OCI-LY1 (cell line): ENCODE measurements around the gene ANK3.

Experiments
- H2AFZ ChIP-seq: fragments of 200-600 bp; sonication (generic), shearing (Covaris generic); 2 replicates; pipeline ENCODE4 v1.6.0; 2014; ENCODE audit warnings: antibody characterized with exemption, mild to moderate bottlenecking, low read length
- H3F3A ChIP-seq: fragments of 200-600 bp; sonication (generic), shearing (Covaris generic); 2 replicates; pipeline ENCODE4 v1.6.0; 2014; ENCODE audit warnings: mild to moderate bottlenecking, antibody characterized with exemption, low read length, moderate library complexity; ENCODE audit not compliant: insufficient read depth
- H3K27ac ChIP-seq: fragments of 200-600 bp; sonication (generic); 2 replicates; pipeline ENCODE4 v1.5.1; 2014; ENCODE audit warnings: low read length, mixed run types, mild to moderate bottlenecking, low read depth; ENCODE audit not compliant: poor library complexity, severe bottlenecking
- H3K27me3 ChIP-seq: fragments of 200-600 bp; sonication (generic); 2 replicates; pipeline ENCODE4 v1.6.0; 2014; ENCODE audit warnings: antibody characterized with exemption, mild to moderate bottlenecking, low read length, moderate library complexity; ENCODE audit not compliant: insufficient read depth
- H3K36me3 ChIP-seq: fragments of 200-600 bp; sonication (generic); 2 replicates; pipeline ENCODE4 v1.6.1; 2014; ENCODE audit warnings: mild to moderate bottlenecking, antibody characterized with exemption, low read length, moderate library complexity, mixed read lengths; ENCODE audit not compliant: insufficient read depth
- H3K4me1 ChIP-seq: fragments of 200-600 bp; sonication (generic); 2 replicates; pipeline ENCODE4 v1.5.1; 2014; ENCODE audit warnings: mild to moderate bottlenecking, low read length, moderate library complexity; ENCODE audit not compliant: insufficient read depth, severe bottlenecking
- H3K4me2 ChIP-seq: fragments of 200-600 bp; sonication (generic), shearing (Covaris generic); 2 replicates; pipeline ENCODE4 v1.6.1; 2014; ENCODE audit warnings: low read length
- H3K4me3 ChIP-seq: fragments of 200-600 bp; sonication (generic); 2 replicates; pipeline ENCODE4 v1.5.1; 2014; ENCODE audit warnings: low read length, low read depth, mild to moderate bottlenecking, mixed read lengths; ENCODE audit not compliant: poor library complexity, severe bottlenecking
- H3K79me2 ChIP-seq: fragments of 200-600 bp; shearing (Covaris generic); 2 replicates; pipeline ENCODE4 v1.6.1; 2016; ENCODE audit warnings: mixed run types, low read length, mixed read lengths; ENCODE audit not compliant: insufficient read depth
- H3K9ac ChIP-seq: fragments of 200-600 bp; sonication (generic), shearing (Covaris generic); 2 replicates; pipeline ENCODE4 v1.6.1; 2014; ENCODE audit warnings: mild to moderate bottlenecking, low read length, mixed read lengths
- H3K9me2 ChIP-seq: fragments of 200-600 bp; sonication (generic), shearing (Covaris generic); 2 replicates; pipeline ENCODE4 v1.6.1; 2014; ENCODE audit warnings: low read depth, mild to moderate bottlenecking, low read length, mixed read lengths
- H3K9me3 ChIP-seq: fragments of 200-600 bp; shearing (Covaris generic); 2 replicates; pipeline ENCODE4 v1.6.1; 2014; ENCODE audit warnings: low read length, mixed read lengths
- H4K20me1 ChIP-seq: fragments of 200-600 bp; sonication (generic), shearing (Covaris generic); 2 replicates; pipeline ENCODE4 v1.6.0; 2016; ENCODE audit warnings: mild to moderate bottlenecking, low read length; ENCODE audit not compliant: insufficient read depth
- EZH2 ChIP-seq: fragments of 200-600 bp; sonication (generic), shearing (Covaris generic); IDR thresholded peaks from 2 replicates; pipeline ENCODE4 v1.8.0; 2017; ENCODE audit warnings: borderline replicate concordance, mixed run types, mild to moderate bottlenecking, antibody characterized with exemption, low read length, moderate library complexity, mixed read lengths
- TF ChIP-seq, protein P1 (sequence below): fragments of 200-600 bp; sonication (generic), shearing (Covaris generic); IDR thresholded peaks from 2 replicates; pipeline ENCODE4 v1.5.1; 2017; ENCODE audit warnings: mild to moderate bottlenecking, antibody characterized with exemption, low read length, moderate library complexity, mixed read lengths

ANK3 gene

DNA sequence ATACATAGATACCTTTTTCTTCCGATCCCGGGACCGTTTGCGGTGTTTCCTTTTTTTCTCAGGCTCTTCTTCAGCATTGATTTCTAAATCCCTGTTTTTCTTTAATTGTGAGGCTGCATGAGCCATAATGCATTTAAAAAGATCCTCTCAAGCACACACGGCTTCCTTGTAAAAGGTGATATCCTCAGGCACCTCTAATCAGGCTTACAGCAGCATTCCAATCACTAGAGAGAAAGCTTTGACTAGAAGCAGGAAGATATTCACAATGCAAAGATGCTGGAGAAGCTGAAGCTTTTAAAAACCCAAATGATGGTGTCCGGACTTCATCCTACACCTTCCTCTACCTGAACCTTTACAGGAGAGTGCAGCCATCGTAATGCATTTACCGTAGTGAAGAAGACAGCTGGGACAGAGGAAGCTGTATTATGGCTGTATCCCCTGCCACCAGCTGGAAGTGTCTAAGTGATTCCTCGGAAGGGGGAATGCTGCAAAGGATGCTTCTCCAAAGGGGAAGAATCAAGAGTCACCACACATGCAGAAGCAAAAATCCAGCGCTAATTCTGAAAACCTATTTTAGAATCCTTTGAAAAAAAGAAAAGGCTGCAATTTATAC lies at the start of gene ANK3:
TSS of gene ANK3 (minus strand) at position 463 of the 613 bp plus-strand sequence. CDS start at position 126, 337 bp downstream.
- no peaks in the 10 kb centered on the region for H3K9me3 ChIP-seq
- H3K79me2 ChIP-seq = peaks cover 46% of the 10 kb centered on the region
- H2AFZ ChIP-seq = no peak within 1 kb of the TSS
- H3K9me2 ChIP-seq = no peaks in the 10 kb centered on the region
- H3K27ac ChIP-seq = peak within 1 kb of the TSS; percentile 79
- no peaks in the 10 kb centered on the region for H4K20me1 ChIP-seq
- no peaks in the 10 kb centered on the region for H3K36me3 ChIP-seq
- H3K4me2 ChIP-seq = peak within 1 kb of the TSS; percentile 71
- TF ChIP-seq EZH2 = no peak
- TF ChIP-seq, protein P1, sequence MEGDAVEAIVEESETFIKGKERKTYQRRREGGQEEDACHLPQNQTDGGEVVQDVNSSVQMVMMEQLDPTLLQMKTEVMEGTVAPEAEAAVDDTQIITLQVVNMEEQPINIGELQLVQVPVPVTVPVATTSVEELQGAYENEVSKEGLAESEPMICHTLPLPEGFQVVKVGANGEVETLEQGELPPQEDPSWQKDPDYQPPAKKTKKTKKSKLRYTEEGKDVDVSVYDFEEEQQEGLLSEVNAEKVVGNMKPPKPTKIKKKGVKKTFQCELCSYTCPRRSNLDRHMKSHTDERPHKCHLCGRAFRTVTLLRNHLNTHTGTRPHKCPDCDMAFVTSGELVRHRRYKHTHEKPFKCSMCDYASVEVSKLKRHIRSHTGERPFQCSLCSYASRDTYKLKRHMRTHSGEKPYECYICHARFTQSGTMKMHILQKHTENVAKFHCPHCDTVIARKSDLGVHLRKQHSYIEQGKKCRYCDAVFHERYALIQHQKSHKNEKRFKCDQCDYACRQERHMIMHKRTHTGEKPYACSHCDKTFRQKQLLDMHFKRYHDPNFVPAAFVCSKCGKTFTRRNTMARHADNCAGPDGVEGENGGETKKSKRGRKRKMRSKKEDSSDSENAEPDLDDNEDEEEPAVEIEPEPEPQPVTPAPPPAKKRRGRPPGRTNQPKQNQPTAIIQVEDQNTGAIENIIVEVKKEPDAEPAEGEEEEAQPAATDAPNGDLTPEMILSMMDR = no peak
- H3K4me1 ChIP-seq = peaks cover 78% of the 10 kb centered on the region
- peak within 1 kb of the TSS; percentile 75 for H3K4me3 ChIP-seq
- H3K9ac ChIP-seq = peak within 1 kb of the TSS; percentile 80
- H3K27me3 ChIP-seq = no peaks in the 10 kb centered on the region
- H3F3A ChIP-seq = no peaks in the 10 kb centered on the region

DNA sequence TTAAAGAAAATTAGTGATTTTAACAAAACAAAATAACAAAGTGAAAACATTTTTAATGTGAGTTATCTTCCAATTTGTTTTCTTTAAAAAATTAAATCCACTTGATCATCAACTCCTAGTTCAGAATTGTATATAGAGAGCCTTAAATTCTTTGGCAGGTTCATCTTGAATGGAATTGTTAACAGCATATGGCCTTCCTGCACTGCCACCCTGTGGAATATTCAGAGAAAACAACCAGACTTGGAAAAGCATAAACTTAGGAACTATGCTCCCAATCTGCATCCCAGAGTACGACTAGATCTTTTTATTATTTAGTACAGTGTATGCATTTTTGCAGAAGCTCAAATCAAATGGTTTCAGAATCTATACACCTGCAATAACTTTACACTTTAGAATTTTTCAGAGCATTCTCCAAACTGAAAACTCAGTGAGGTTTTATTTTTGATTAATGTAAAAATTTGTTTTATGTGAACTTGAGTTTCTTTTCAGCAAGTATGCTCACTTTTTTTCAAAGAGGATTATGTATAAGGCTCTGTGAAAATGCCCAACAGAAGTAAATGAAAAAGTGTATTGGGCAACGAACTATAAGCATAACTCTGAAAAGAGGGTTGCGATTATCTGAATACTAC lies 44.9 kb upstream of the ANK3 start:
- Histone ChIP-seq H3K4me1 (peaks cover 60% of the 10 kb centered on the region), H3K27ac (no peak overlapping the region), H3K79me2 (no peaks in the 10 kb centered on the region), H3K4me3 (no peak overlapping the region), H2AFZ (no peak overlapping the region), H3K9me3 (no peaks in the 10 kb centered on the region), H3K27me3 (no peaks in the 10 kb centered on the region), H3K4me2 (no peak overlapping the region), H3F3A (no peaks in the 10 kb centered on the region), H3K9ac (no peak overlapping the region), H3K36me3 (no peaks in the 10 kb centered on the region), H3K9me2 (no peaks in the 10 kb centered on the region), H4K20me1 (no peaks in the 10 kb centered on the region)
- TF ChIP-seq EZH2 = no peak
- TF ChIP-seq, protein P1 = peak; percentile 75

DNA sequence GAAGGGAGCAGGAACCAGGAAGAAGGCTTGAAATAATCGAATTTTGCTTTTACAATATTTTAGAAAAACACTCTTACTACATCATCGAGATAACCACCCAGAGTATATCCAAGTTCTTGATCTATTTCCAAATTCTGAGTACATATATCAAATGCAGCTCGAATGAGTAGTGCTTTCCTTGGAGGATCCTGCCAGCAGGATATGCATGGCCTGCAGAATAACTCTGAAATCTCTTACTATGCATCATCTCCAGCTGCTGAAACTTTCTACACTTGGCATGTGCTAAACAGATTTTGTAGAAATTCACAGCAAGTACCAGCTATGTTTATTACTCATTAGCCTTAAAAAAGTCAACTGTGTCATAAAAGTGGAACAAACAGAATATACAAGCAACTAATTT lies 44.0 kb upstream of the ANK3 start:
- TF ChIP-seq EZH2 = no peak
- TF ChIP-seq, protein P1 = no peak
- H3K9ac ChIP-seq = peak overlapping the region; percentile 17; the same call in 1 of the 2 replicates
- no peaks in the 10 kb centered on the region for H4K20me1 ChIP-seq
- peak overlapping the region; percentile 15; the same call in 1 of the 2 replicates for H3K4me2 ChIP-seq
- H2AFZ ChIP-seq = peak overlapping the region; percentile 76; the same call in 1 of the 2 replicates
- peaks cover 68% of the 10 kb centered on the region for H3K4me1 ChIP-seq
- no peaks in the 10 kb centered on the region for H3K79me2 ChIP-seq
- peak overlapping the region; percentile 77 for H3K27ac ChIP-seq
- no peaks in the 10 kb centered on the region for H3K9me2 ChIP-seq
- no peaks in the 10 kb centered on the region for H3K27me3 ChIP-seq
- H3K9me3 ChIP-seq = no peaks in the 10 kb centered on the region
- H3F3A ChIP-seq = no peaks in the 10 kb centered on the region
- no peak overlapping the region for H3K4me3 ChIP-seq
- no peaks in the 10 kb centered on the region for H3K36me3 ChIP-seq
